ENCODE measurements around the gene FRAS1.

GRCh38 chr4:78167510-78167909, 110.4 kb downstream of the FRAS1 start:
- no peak for TF ChIP-seq CTCF (IDR thresholded peaks at IDR 0.05; ENCODE audit: control extremely low read depth in 1 of 3, insufficient read depth in 1 of 3, low read depth in 1 of 3, low read length in 3 of 3)
- TF ChIP-seq ZNF274 (IDR thresholded peaks at IDR 0.05; ENCODE audit: borderline replicate concordance, extremely low read depth, low read length) = no peak
- no peak for TF ChIP-seq NRF1 (IDR thresholded peaks at IDR 0.05; ENCODE audit: low read depth, low read length)
- TF ChIP-seq MAX (IDR thresholded peaks at IDR 0.05) = no peak
- no peak for TF ChIP-seq HDAC2 (IDR thresholded peaks at IDR 0.05; ENCODE audit: borderline replicate concordance in 1 of 2, low read depth in 2 of 2, low read length in 2 of 2)
- no peak for TF ChIP-seq TBP (IDR thresholded peaks at IDR 0.05; ENCODE audit: low read depth, low read length)

Measured in H1 (cell line).